ENCODE results near the gene SLC9B2. TPM values are rescaled to one million over a fixed set of nuclear protein-coding genes. Genes with fewer than 3 reads are reported as not detected.

SLC9B2 gene
- total RNA-seq, 1 experiment from 2014 or later, result 28.0 TPM

- no peaks in the 10 kb centered on the region for H3K9me3 ChIP-seq (ENCODE audit: low read depth, low read length, poor library complexity, severe bottlenecking)
- no TSS peak for BruUV-seq (replicated peaks)
- no peaks in the 10 kb centered on the region for H3K36me3 ChIP-seq (ENCODE audit: insufficient read depth, low read length, poor library complexity, severe bottlenecking)
- H3K4me1 ChIP-seq (ENCODE audit: insufficient read depth, low read length, poor library complexity, severe bottlenecking), result peaks cover 6% of the 10 kb centered on the region
- DNase-seq (ENCODE audit: low spot score), result peak; percentile 93
- H3K27ac ChIP-seq (ENCODE audit: low read depth, low read length, poor library complexity, severe bottlenecking), result peak within 1 kb of the TSS; percentile 12
- peak within 1 kb of the TSS; percentile 49 for H3K4me3 ChIP-seq (ENCODE audit: low read depth, low read length, poor library complexity, severe bottlenecking)
- ChIA-PET POLR2A (ENCODE audit: low non-redundant PET) (interaction anchor here (0.6 kb wide), 1 partner anchor 844 kb away, joined by 3 read pairs; no protein-coding TSS in a partner anchor), CTCF (interaction anchor here (0.7 to 1.7 kb wide), 6 partner anchors 10 to 842 kb away, joined by 3 to 5 read pairs (median 3); no protein-coding TSS in a partner anchor)
- TF ChIP-seq CTCF (conservative IDR thresholded peaks at IDR 0.05; ENCODE audit: low read depth, low read length) (peak; percentile 78), EZH2 (IDR thresholded peaks at IDR 0.05; ENCODE audit: borderline replicate concordance, low read depth, low read length, poor library complexity, severe bottlenecking) (no peak)
- intact Hi-C loops (cut with micrococcal nuclease; ENCODE audit: unreplicated experiment), result loop anchor here (5.0 kb wide), 1 partner anchor 832 kb away; no protein-coding TSS in a partner anchor
- H3K27me3 ChIP-seq (replicated peaks; ENCODE audit: insufficient read depth, low read depth, low read length, poor library complexity), result no peaks in the 10 kb centered on the region
These were observed 23.3 kb upstream of the SLC9B2 start, which contains the start of gene BDH2 for GRCh38 chr4:103099691-103100392. TSS of gene BDH2 (minus strand) at chr4:103099834. CDS start at chr4:103096254, 3,580 bp downstream.

- peak; percentile 24 for DNase-seq (ENCODE audit: low spot score)
- intact Hi-C loops (cut with micrococcal nuclease; ENCODE audit: unreplicated experiment), result no loop called here
- Histone ChIP-seq H3K4me1 (ENCODE audit: insufficient read depth, low read length, poor library complexity, severe bottlenecking) (peaks cover 6% of the 10 kb centered on the region), H3K27ac (ENCODE audit: low read depth, low read length, poor library complexity, severe bottlenecking) (peak overlapping the region; percentile 12), H3K9me3 (ENCODE audit: low read depth, low read length, poor library complexity, severe bottlenecking) (no peaks in the 10 kb centered on the region), H3K4me3 (ENCODE audit: low read depth, low read length, poor library complexity, severe bottlenecking) (peak overlapping the region; percentile 49), H3K27me3 (replicated peaks; ENCODE audit: insufficient read depth, low read depth, low read length, poor library complexity) (no peaks in the 10 kb centered on the region), H3K36me3 (ENCODE audit: insufficient read depth, low read length, poor library complexity, severe bottlenecking) (no peaks in the 10 kb centered on the region)
- no TSS peak for BruUV-seq (replicated peaks)
- POLR2A ChIA-PET (ENCODE audit: low non-redundant PET), result interaction anchor here (0.5 kb wide), 1 partner anchor 278 kb away, joined by 3 read pairs; no protein-coding TSS in a partner anchor
- TF ChIP-seq CTCF (conservative IDR thresholded peaks at IDR 0.05; ENCODE audit: low read depth, low read length), result no peak
- no peak for TF ChIP-seq EZH2 (IDR thresholded peaks at IDR 0.05; ENCODE audit: borderline replicate concordance, low read depth, low read length, poor library complexity, severe bottlenecking)
- CTCF ChIA-PET, result interaction anchor here (1.2 to 1.7 kb wide), 3 partner anchors 310 to 833 kb away, joined by 3 to 5 read pairs (median 3); no protein-coding TSS in a partner anchor
These were observed 22.3 kb upstream of the SLC9B2 start for GRCh38 chr4:103098756-103099440.

- no peak for DNase-seq (ENCODE audit: low spot score)
- Histone ChIP-seq H3K27me3 (replicated peaks; ENCODE audit: insufficient read depth, low read depth, low read length, poor library complexity) (no peaks in the 10 kb centered on the region), H3K4me1 (ENCODE audit: insufficient read depth, low read length, poor library complexity, severe bottlenecking) (peaks cover 6% of the 10 kb centered on the region), H3K4me3 (ENCODE audit: low read depth, low read length, poor library complexity, severe bottlenecking) (no peak overlapping the region), H3K9me3 (ENCODE audit: low read depth, low read length, poor library complexity, severe bottlenecking) (no peaks in the 10 kb centered on the region), H3K36me3 (ENCODE audit: insufficient read depth, low read length, poor library complexity, severe bottlenecking) (no peaks in the 10 kb centered on the region), H3K27ac (ENCODE audit: low read depth, low read length, poor library complexity, severe bottlenecking) (no peak overlapping the region)
- CTCF ChIA-PET, result no interaction called here
- POLR2A ChIA-PET (ENCODE audit: low non-redundant PET), result no interaction called here
- no TSS peak for BruUV-seq (replicated peaks)
- TF ChIP-seq EZH2 (IDR thresholded peaks at IDR 0.05; ENCODE audit: borderline replicate concordance, low read depth, low read length, poor library complexity, severe bottlenecking) (no peak), CTCF (conservative IDR thresholded peaks at IDR 0.05; ENCODE audit: low read depth, low read length) (no peak)
- intact Hi-C loops (cut with micrococcal nuclease; ENCODE audit: unreplicated experiment), result no loop called here
These were observed 21.8 kb upstream of the SLC9B2 start for GRCh38 chr4:103098341-103098740.
